T-helper 17 cell (primary cell): ENCODE results near the gene KIF1B. TPM values are rescaled to one million over a fixed set of nuclear protein-coding genes. Genes with fewer than 3 reads are reported as not detected.

Experiments
- ATAC-seq: fragments of 150-1000 bp; cut with Tn5 transposase; 2 replicates; pipeline ENCODE4 v1.10.0; 2021; ENCODE audit warnings: mild to moderate bottlenecking, moderate library complexity
- DNase-seq, 3 donors: peaks; one replicate each; pipeline versions ENCODE4 v3.0.0 to v3.0.0-alpha.2; 2020 to 2021
- H3K9me3 ChIP-seq: one replicate; pipeline ENCODE4 v1.7.0; 2013; ENCODE audit warnings: low read length, mild to moderate bottlenecking; ENCODE audit not compliant: control insufficient read depth, poor library complexity, severe bottlenecking
- H3K27ac Mint-ChIP-seq: one replicate; pipeline ENCODE4 v1.8.0; 2022; ENCODE audit warnings: mild to moderate bottlenecking, moderate library complexity, mixed read lengths
- H3K27me3 Mint-ChIP-seq: one replicate; pipeline ENCODE4 v1.8.0; 2022; ENCODE audit warnings: mixed read lengths
- H3K36me3 Mint-ChIP-seq: one replicate; pipeline ENCODE4 v1.8.0; 2022; ENCODE audit warnings: low read depth, mixed read lengths
- H3K4me1 Mint-ChIP-seq: one replicate; pipeline ENCODE4 v1.8.0; 2022; ENCODE audit warnings: mild to moderate bottlenecking, mixed read lengths
- H3K4me3 Mint-ChIP-seq: one replicate; pipeline ENCODE4 v1.8.0; 2022; ENCODE audit warnings: mild to moderate bottlenecking, moderate library complexity, mixed read lengths
- total RNA-seq, 4 donors: library from RNA in 2 of 4; stranded (reverse) in 2 of 4; gene quantifications; one replicate each; pipeline ENCODE4 v1.2.3 and lab custom pipeline; 2022 to 2026

Gene KIF1B
- total RNA-seq, 2 donors from 2014 or later = 10.9 to 13.3 TPM

GRCh38 chr1:10287023-10287645, 76.8 kb downstream of the KIF1B start:
- H3K9me3 ChIP-seq = no peaks in the 10 kb centered on the region
- H3K4me1 Mint-ChIP-seq = no peaks in the 10 kb centered on the region
- no peak overlapping the region for H3K4me3 Mint-ChIP-seq
- ATAC-seq (no peak), DNase-seq (no peak)
- no peak overlapping the region for H3K27ac Mint-ChIP-seq
- H3K27me3 Mint-ChIP-seq = no peaks in the 10 kb centered on the region
- peaks cover 10% of the 10 kb centered on the region for H3K36me3 Mint-ChIP-seq

GRCh38 chr1:10288029-10288615, 77.8 kb downstream of the KIF1B start:
- H3K9me3 ChIP-seq = no peaks in the 10 kb centered on the region
- no peak overlapping the region for H3K4me3 Mint-ChIP-seq
- DNase-seq (no peak), ATAC-seq (no peak)
- H3K4me1 Mint-ChIP-seq = no peaks in the 10 kb centered on the region
- peaks cover 10% of the 10 kb centered on the region for H3K36me3 Mint-ChIP-seq
- no peak overlapping the region for H3K27ac Mint-ChIP-seq
- no peaks in the 10 kb centered on the region for H3K27me3 Mint-ChIP-seq

- no peak for ATAC-seq
- no peak overlapping the region for H3K4me3 Mint-ChIP-seq
- H3K4me1 Mint-ChIP-seq = no peaks in the 10 kb centered on the region
- H3K9me3 ChIP-seq = no peaks in the 10 kb centered on the region
- H3K36me3 Mint-ChIP-seq = peaks cover 10% of the 10 kb centered on the region
- no peak for DNase-seq
- H3K27me3 Mint-ChIP-seq = no peaks in the 10 kb centered on the region
- H3K27ac Mint-ChIP-seq = no peak overlapping the region
Measured at GRCh38 chr1:10291705-10292104, 81.3 kb downstream of the KIF1B start.

- no peaks in the 10 kb centered on the region for H3K9me3 ChIP-seq
- ATAC-seq = no peak
- no peaks in the 10 kb centered on the region for H3K4me1 Mint-ChIP-seq
- peaks cover 10% of the 10 kb centered on the region for H3K36me3 Mint-ChIP-seq
- no peaks in the 10 kb centered on the region for H3K27me3 Mint-ChIP-seq
- H3K4me3 Mint-ChIP-seq = no peak overlapping the region
- H3K27ac Mint-ChIP-seq = peak overlapping the region; percentile 9
- no peak for DNase-seq
Measured at GRCh38 chr1:10292188-10292587, 81.8 kb downstream of the KIF1B start.

- H3K4me3 Mint-ChIP-seq = no peak overlapping the region
- DNase-seq (no peak), ATAC-seq (no peak)
- H3K36me3 Mint-ChIP-seq = peaks cover 5% of the 10 kb centered on the region
- no peaks in the 10 kb centered on the region for H3K4me1 Mint-ChIP-seq
- H3K27ac Mint-ChIP-seq = no peak overlapping the region
- no peaks in the 10 kb centered on the region for H3K27me3 Mint-ChIP-seq
- H3K9me3 ChIP-seq = no peaks in the 10 kb centered on the region
Measured at GRCh38 chr1:10295481-10296085, 85.2 kb downstream of the KIF1B start.

GRCh38 chr1:10299151-10299550, 88.8 kb downstream of the KIF1B start:
- Mint-ChIP-seq H3K27me3 (no peaks in the 10 kb centered on the region), H3K36me3 (peaks cover 7% of the 10 kb centered on the region), H3K27ac (no peak overlapping the region), H3K4me3 (no peak overlapping the region), H3K4me1 (no peaks in the 10 kb centered on the region)
- H3K9me3 ChIP-seq = no peaks in the 10 kb centered on the region
- no peak for ATAC-seq
- no peak for DNase-seq

- H3K27ac Mint-ChIP-seq = no peak overlapping the region
Measured at GRCh38 chr1:10302416-10302815, 92.0 kb downstream of the KIF1B start.

GRCh38 chr1:10304295-10304694, 93.9 kb downstream of the KIF1B start:
- H3K4me3 Mint-ChIP-seq = no peak overlapping the region
- H3K27ac Mint-ChIP-seq = no peak overlapping the region
- no peak for DNase-seq
- no peaks in the 10 kb centered on the region for H3K9me3 ChIP-seq
- H3K4me1 Mint-ChIP-seq = peaks cover 3% of the 10 kb centered on the region
- ATAC-seq = no peak
- peaks cover 7% of the 10 kb centered on the region for H3K36me3 Mint-ChIP-seq
- H3K27me3 Mint-ChIP-seq = no peaks in the 10 kb centered on the region

More at GRCh38 chr1:10302416-10302815, 92.0 kb downstream of the KIF1B start:
- DNase-seq (no peak), ATAC-seq (no peak)
- H3K4me3 Mint-ChIP-seq = no peak overlapping the region
- H3K4me1 Mint-ChIP-seq = no peaks in the 10 kb centered on the region
- no peaks in the 10 kb centered on the region for H3K9me3 ChIP-seq
- H3K36me3 Mint-ChIP-seq = peaks cover 7% of the 10 kb centered on the region
- no peaks in the 10 kb centered on the region for H3K27me3 Mint-ChIP-seq

GRCh38 chr1:10306435-10306834, 96.1 kb downstream of the KIF1B start:
- H3K4me3 Mint-ChIP-seq = no peak overlapping the region
- no peak overlapping the region for H3K27ac Mint-ChIP-seq
- ATAC-seq = no peak
- no peak for DNase-seq
- H3K9me3 ChIP-seq = no peaks in the 10 kb centered on the region
- no peaks in the 10 kb centered on the region for H3K27me3 Mint-ChIP-seq
- H3K4me1 Mint-ChIP-seq = peaks cover 5% of the 10 kb centered on the region
- peaks cover 18% of the 10 kb centered on the region for H3K36me3 Mint-ChIP-seq

- H3K4me1 Mint-ChIP-seq = peaks cover 12% of the 10 kb centered on the region
- DNase-seq (no peak), ATAC-seq (peak; percentile 71)
- H3K27ac Mint-ChIP-seq = no peak overlapping the region
- peaks cover 29% of the 10 kb centered on the region for H3K36me3 Mint-ChIP-seq
- H3K4me3 Mint-ChIP-seq = no peak overlapping the region
- no peaks in the 10 kb centered on the region for H3K9me3 ChIP-seq
- no peaks in the 10 kb centered on the region for H3K27me3 Mint-ChIP-seq
Measured at GRCh38 chr1:10308001-10308400, 97.6 kb downstream of the KIF1B start.

- peaks cover 24% of the 10 kb centered on the region for H3K36me3 Mint-ChIP-seq
- H3K9me3 ChIP-seq = no peaks in the 10 kb centered on the region
- H3K4me1 Mint-ChIP-seq = peaks cover 12% of the 10 kb centered on the region
- no peaks in the 10 kb centered on the region for H3K27me3 Mint-ChIP-seq
- H3K4me3 Mint-ChIP-seq = no peak overlapping the region
- ATAC-seq (no peak), DNase-seq (no peak)
- peak overlapping the region; percentile 39 for H3K27ac Mint-ChIP-seq
Measured at GRCh38 chr1:10309243-10310011, 99.1 kb downstream of the KIF1B start.

GRCh38 chr1:10316752-10317151, 106.4 kb downstream of the KIF1B start:
- no peak overlapping the region for H3K4me3 Mint-ChIP-seq
- H3K27ac Mint-ChIP-seq = no peak overlapping the region
- ATAC-seq = no peak

GRCh38 chr1:10319750-10320149, 109.4 kb downstream of the KIF1B start:
- ATAC-seq = no peak
- peaks cover 5% of the 10 kb centered on the region for H3K36me3 Mint-ChIP-seq
- peaks cover 6% of the 10 kb centered on the region for H3K4me1 Mint-ChIP-seq
- H3K27me3 Mint-ChIP-seq = no peaks in the 10 kb centered on the region
- H3K27ac Mint-ChIP-seq = no peak overlapping the region
- no peaks in the 10 kb centered on the region for H3K9me3 ChIP-seq
- no peak for DNase-seq
- no peak overlapping the region for H3K4me3 Mint-ChIP-seq

More at GRCh38 chr1:10316752-10317151, 106.4 kb downstream of the KIF1B start:
- Mint-ChIP-seq H3K4me1 (peaks cover 8% of the 10 kb centered on the region), H3K27me3 (no peaks in the 10 kb centered on the region), H3K36me3 (peaks cover 12% of the 10 kb centered on the region)
- no peak for DNase-seq
- H3K9me3 ChIP-seq = no peaks in the 10 kb centered on the region
